Keratinocyte (primary cell): ENCODE data around the gene KRT38. TPM values are rescaled to one million over a fixed set of nuclear protein-coding genes. Genes with fewer than 3 reads are reported as not detected.

Source experiments
- DNase-seq: peaks from one replicate; pipeline ENCODE4 v3.0.0-alpha.2; 2011; ENCODE audit warnings: low read depth, missing footprints, low spot score
- FAIRE-seq: peaks from 2 replicates; lab custom pipeline; 2011; peaks lifted over from hg19 to GRCh38; lab: Jason Lieb, UNC
- H2AFZ ChIP-seq: 2 replicates; pipeline ENCODE4 v1.6.0; 2012; ENCODE audit warnings: low read length, control low read depth, inconsistent platforms; ENCODE audit not compliant: control insufficient read depth
- H3K27ac ChIP-seq: 2 replicates; pipeline ENCODE4 v1.5.1; 2011; ENCODE audit warnings: low read length; ENCODE audit not compliant: control insufficient read depth, insufficient read depth
- H3K27me3 ChIP-seq: 3 replicates; pipeline ENCODE4 v1.6.0; 2011; ENCODE audit warnings: low read length; ENCODE audit not compliant: control insufficient read depth, insufficient read depth; ENCODE audit errors: extremely low read depth
- H3K36me3 ChIP-seq, 2 experiments: 2 replicates in 1 of 2; 3 replicates in 1 of 2; pipeline ENCODE4 v1.5.1; 2011; ENCODE audit warnings: low read length in 2 of 2, mild to moderate bottlenecking in 1 of 2; ENCODE audit not compliant: control insufficient read depth in 2 of 2, insufficient read depth in 2 of 2; ENCODE audit errors: extremely low read depth in 1 of 2
- H3K4me1 ChIP-seq: 3 replicates; pipeline ENCODE4 v1.5.1; 2011; ENCODE audit warnings: low read length; ENCODE audit not compliant: control insufficient read depth, insufficient read depth; ENCODE audit errors: extremely low read depth
- H3K4me2 ChIP-seq: 3 replicates; pipeline ENCODE4 v1.6.0; 2011; ENCODE audit warnings: low read depth, low read length; ENCODE audit not compliant: control insufficient read depth, insufficient read depth; ENCODE audit errors: extremely low read depth
- H3K4me3 ChIP-seq, 3 experiments: fragments of 200-600 bp in 1 of 3; sonication (generic) in 1 of 3; 2 replicates in 2 of 3; 3 replicates in 1 of 3; pipeline ENCODE4 v1.5.1; 2011 to 2016; ENCODE audit warnings: low read length in 3 of 3, mild to moderate bottlenecking in 3 of 3, control low read depth in 2 of 3, inconsistent platforms in 1 of 3, low read depth in 1 of 3, mixed read lengths in 1 of 3, mixed run types in 1 of 3, moderate library complexity in 1 of 3; ENCODE audit not compliant: control insufficient read depth in 2 of 3, insufficient read depth in 2 of 3; ENCODE audit errors: extremely low read depth in 1 of 3
- H3K79me2 ChIP-seq: 2 replicates; pipeline ENCODE4 v1.6.0; 2012; ENCODE audit warnings: low read length; ENCODE audit not compliant: control insufficient read depth, insufficient read depth
- H3K9ac ChIP-seq: 3 replicates; pipeline ENCODE4 v1.6.0; 2011; ENCODE audit warnings: low read length; ENCODE audit not compliant: control insufficient read depth, insufficient read depth; ENCODE audit errors: extremely low read depth
- H3K9me1 ChIP-seq: 3 replicates; pipeline ENCODE4 v1.6.0; 2011; ENCODE audit warnings: low read length; ENCODE audit not compliant: control insufficient read depth, insufficient read depth; ENCODE audit errors: extremely low read depth
- H3K9me3 ChIP-seq: 2 replicates; pipeline ENCODE4 v1.5.1; 2012; ENCODE audit warnings: low read depth, low read length; ENCODE audit not compliant: control insufficient read depth
- H4K20me1 ChIP-seq: 3 replicates; pipeline ENCODE4 v1.6.0; 2011; ENCODE audit warnings: low read length; ENCODE audit not compliant: control insufficient read depth, insufficient read depth; ENCODE audit errors: extremely low read depth
- EZH2 ChIP-seq: IDR thresholded peaks from one replicate; pipeline ENCODE4 v1.6.1; 2012; ENCODE audit warnings: inconsistent platforms, mild to moderate bottlenecking, low read length, moderate library complexity
- dilution Hi-C: fragments of 300-500 bp; cut with MboI; formaldehyde crosslinking; loops from one replicate; pipeline ENCODE4 v1.7.0; 2020; ENCODE audit warnings: low sequenced_read_pairs; ENCODE audit not compliant: extremely low pct_ligation_motif_present
- polyA plus RNA-seq, 5 experiments: library from polyadenylated mRNA; depleted of rRNA in 3 of 5; stranded (reverse) in 3 of 5; stranded (forward) in 1 of 5; unstranded in 1 of 5; fragments of >200 nt; gene quantifications; 1 replicate in 1 of 5; 2 replicates in 3 of 5; 3 replicates in 1 of 5; pipeline versions ENCODE4 v1.2.1 to v1.2.3, GENCODE V29; 2011 to 2012; ENCODE audit warnings: missing spikeins in 2 of 5, low read depth in 1 of 5, low replicate concordance in 1 of 5
- TF ChIP-seq, protein P1 (sequence below), 3 experiments: IDR thresholded peaks in 1 of 3; conservative IDR thresholded peaks in 1 of 3; optimal IDR thresholded peaks in 1 of 3; 2 replicates in 2 of 3; 3 replicates in 1 of 3; pipeline versions ENCODE3 to v1.5.1; 2011; ENCODE audit warnings: low read length in 3 of 3, mild to moderate bottlenecking in 3 of 3, moderate library complexity in 2 of 3, control low read depth in 1 of 3, inconsistent platforms in 1 of 3; ENCODE audit not compliant: insufficient read depth in 2 of 3; ENCODE audit errors: extremely low read depth in 1 of 3

Gene KRT38
- polyA plus RNA-seq, 1 donor (not counting 4 experiments of a cell fraction or from before 2014, with no cell fraction given) = not detected

GRCh38 chr17:41483531-41483930 is 42.7 kb upstream of the KRT38 start:
- no peaks in the 10 kb centered on the region for H3K9me1 ChIP-seq
- no peak for FAIRE-seq
- dilution Hi-C loops = no loop called here

GRCh38 chr17:41481036-41481435 is 40.3 kb upstream of the KRT38 start, which contains the start of gene KRT35:
Gene KRT35, minus strand, starts transcription at chr17:41481151. Its CDS starts 54 bp downstream, at chr17:41481097.
- H4K20me1 ChIP-seq = no peaks in the 10 kb centered on the region
- no peak within 1 kb of the TSS for H3K4me2 ChIP-seq
- H2AFZ ChIP-seq = no peak within 1 kb of the TSS
- H3K36me3 ChIP-seq = no peaks in the 10 kb centered on the region
- no peak within 1 kb of the TSS for H3K27ac ChIP-seq
- H3K9me3 ChIP-seq = no peaks in the 10 kb centered on the region
- H3K9me1 ChIP-seq = no peaks in the 10 kb centered on the region
- H3K4me1 ChIP-seq = no peaks in the 10 kb centered on the region
- no peak for TF ChIP-seq EZH2
- TF ChIP-seq, protein P1, sequence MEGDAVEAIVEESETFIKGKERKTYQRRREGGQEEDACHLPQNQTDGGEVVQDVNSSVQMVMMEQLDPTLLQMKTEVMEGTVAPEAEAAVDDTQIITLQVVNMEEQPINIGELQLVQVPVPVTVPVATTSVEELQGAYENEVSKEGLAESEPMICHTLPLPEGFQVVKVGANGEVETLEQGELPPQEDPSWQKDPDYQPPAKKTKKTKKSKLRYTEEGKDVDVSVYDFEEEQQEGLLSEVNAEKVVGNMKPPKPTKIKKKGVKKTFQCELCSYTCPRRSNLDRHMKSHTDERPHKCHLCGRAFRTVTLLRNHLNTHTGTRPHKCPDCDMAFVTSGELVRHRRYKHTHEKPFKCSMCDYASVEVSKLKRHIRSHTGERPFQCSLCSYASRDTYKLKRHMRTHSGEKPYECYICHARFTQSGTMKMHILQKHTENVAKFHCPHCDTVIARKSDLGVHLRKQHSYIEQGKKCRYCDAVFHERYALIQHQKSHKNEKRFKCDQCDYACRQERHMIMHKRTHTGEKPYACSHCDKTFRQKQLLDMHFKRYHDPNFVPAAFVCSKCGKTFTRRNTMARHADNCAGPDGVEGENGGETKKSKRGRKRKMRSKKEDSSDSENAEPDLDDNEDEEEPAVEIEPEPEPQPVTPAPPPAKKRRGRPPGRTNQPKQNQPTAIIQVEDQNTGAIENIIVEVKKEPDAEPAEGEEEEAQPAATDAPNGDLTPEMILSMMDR (optimal IDR thresholded peaks at IDR 0.05 in 1 of 3, IDR thresholded peaks at IDR 0.05 in 1 of 3, conservative IDR thresholded peaks at IDR 0.05 in 1 of 3; ENCODE audit: extremely low read depth in 1 of 3, insufficient read depth in 2 of 3, low read length in 3 of 3) = no peak
- FAIRE-seq = no peak
- H3K27me3 ChIP-seq = no peaks in the 10 kb centered on the region
- no peak within 1 kb of the TSS for H3K9ac ChIP-seq
- no peak for DNase-seq
- no peaks in the 10 kb centered on the region for H3K79me2 ChIP-seq
- dilution Hi-C loops = no loop called here
- no peak within 1 kb of the TSS for H3K4me3 ChIP-seq

More at GRCh38 chr17:41483531-41483930, 42.7 kb upstream of the KRT38 start:
- Histone ChIP-seq H2AFZ (no peak overlapping the region), H3K36me3 (no peaks in the 10 kb centered on the region), H3K27ac (no peak overlapping the region), H3K9ac (no peak overlapping the region), H3K9me3 (no peaks in the 10 kb centered on the region), H3K79me2 (no peaks in the 10 kb centered on the region), H4K20me1 (no peaks in the 10 kb centered on the region), H3K27me3 (no peaks in the 10 kb centered on the region), H3K4me1 (no peaks in the 10 kb centered on the region), H3K4me2 (no peak overlapping the region), H3K4me3 (no peak overlapping the region)
- no peak for DNase-seq
- no peak for TF ChIP-seq EZH2
- TF ChIP-seq, protein P1 (optimal IDR thresholded peaks at IDR 0.05 in 1 of 3, IDR thresholded peaks at IDR 0.05 in 1 of 3, conservative IDR thresholded peaks at IDR 0.05 in 1 of 3; ENCODE audit: extremely low read depth in 1 of 3, insufficient read depth in 2 of 3, low read length in 3 of 3) = no peak
